HG02678 (cell line): ENCODE data around the gene ZNF668.

ENCODE experiments used
- ATAC-seq: cut with Tn5 transposase; IDR thresholded peaks from one replicate; pipeline ENCODE4 v1.9.1; 2021; ENCODE audit warnings: mild to moderate bottlenecking, moderate library complexity; ENCODE audit not compliant: unreplicated experiment

Gene ZNF668

GRCh38 chr16:31081428-31082351 is 7.7 kb upstream of the ZNF668 start:
- no peak for ATAC-seq

- no peak for ATAC-seq
These were observed 6.8 kb upstream of the ZNF668 start for GRCh38 chr16:31080756-31081419.

GRCh38 chr16:31080035-31080629 is 6.1 kb upstream of the ZNF668 start:
- ATAC-seq, result no peak

GRCh38 chr16:31079342-31079944 is 5.4 kb upstream of the ZNF668 start:
- no peak for ATAC-seq

- ATAC-seq, result no peak
These were observed 4.7 kb upstream of the ZNF668 start for GRCh38 chr16:31078597-31079341.

- ATAC-seq, result no peak
These were observed 3.8 kb upstream of the ZNF668 start for GRCh38 chr16:31077592-31078396.

- no peak for ATAC-seq
These were observed 3.0 kb upstream of the ZNF668 start for GRCh38 chr16:31077024-31077423.

GRCh38 chr16:31076319-31076718 is 2.3 kb upstream of the ZNF668 start:
- ATAC-seq, result no peak

- no peak for ATAC-seq
These were observed 759 bp upstream of the ZNF668 start for GRCh38 chr16:31074814-31075183.

- ATAC-seq, result peak; percentile 56
These were observed 684 bp downstream of the ZNF668 start for GRCh38 chr16:31073142-31073969.

- ATAC-seq, result no peak
These were observed 1.4 kb downstream of the ZNF668 start for GRCh38 chr16:31072540-31073141.

- no peak for ATAC-seq
These were observed 2.2 kb downstream of the ZNF668 start for GRCh38 chr16:31071861-31072260.

GRCh38 chr16:31067342-31067741 is 6.7 kb downstream of the ZNF668 start:
- ATAC-seq, result no peak

- ATAC-seq, result no peak
These were observed 9.1 kb downstream of the ZNF668 start for GRCh38 chr16:31064882-31065461.

- ATAC-seq, result no peak
These were observed 10.0 kb downstream of the ZNF668 start for GRCh38 chr16:31063843-31064611.

- ATAC-seq, result no peak
These were observed 10.6 kb downstream of the ZNF668 start for GRCh38 chr16:31063495-31063842.

GRCh38 chr16:31061813-31062440 is 12.1 kb downstream of the ZNF668 start:
- ATAC-seq, result no peak
